DND-41 (cell line): Measurements from ENCODE around the gene NUCB1.
"Not testable (repeated sequence)": the region's sequence is repeated elsewhere in the genome, so short reads cannot be mapped to it uniquely, and the experiment has no call there.

Experiments
- ATAC-seq: fragments of 200-7000 bp; cut with Tn5 transposase; 3 replicates; pipeline ENCODE4 v1.9.1; 2021; ENCODE audit warnings: low read depth; ENCODE audit not compliant: insufficient read depth
- DNase-seq: peaks from one replicate; pipeline ENCODE4 v3.0.0-alpha.2; 2020
- H2AFZ ChIP-seq: 2 replicates; pipeline ENCODE4 v1.6.0; 2012; ENCODE audit warnings: low read depth, low read length
- H3K27ac ChIP-seq: 2 replicates; pipeline ENCODE4 v1.5.1; 2012; ENCODE audit warnings: low read length, inconsistent platforms
- H3K27me3 ChIP-seq: fragments of 200-600 bp; sonication (generic); 2 replicates; pipeline ENCODE4 v1.6.0; 2012; ENCODE audit warnings: low read length, mild to moderate bottlenecking, inconsistent platforms; ENCODE audit not compliant: insufficient read depth, poor library complexity
- H3K36me3 ChIP-seq: 2 replicates; pipeline ENCODE4 v1.5.1; 2012; ENCODE audit warnings: low read length, inconsistent platforms; ENCODE audit not compliant: insufficient read depth
- H3K4me1 ChIP-seq: 2 replicates; pipeline ENCODE4 v1.5.1; 2012; ENCODE audit warnings: mild to moderate bottlenecking, low read length; ENCODE audit not compliant: insufficient read depth
- H3K4me2 ChIP-seq: 2 replicates; pipeline ENCODE4 v1.6.0; 2012; ENCODE audit warnings: mild to moderate bottlenecking, moderate library complexity, low read length, inconsistent platforms; ENCODE audit not compliant: insufficient read depth
- H3K4me3 ChIP-seq, 2 experiments: fragments of 200-600 bp in 1 of 2; shearing (Covaris generic) in 1 of 2; 2 replicates each; pipeline ENCODE4 v1.5.1; 2012 to 2016; ENCODE audit warnings: inconsistent platforms in 2 of 2, low read length in 2 of 2, mild to moderate bottlenecking in 2 of 2, low read depth in 1 of 2, moderate library complexity in 1 of 2
- H3K79me2 ChIP-seq: 2 replicates; pipeline ENCODE4 v1.6.0; 2012; ENCODE audit warnings: low read length, inconsistent platforms; ENCODE audit not compliant: insufficient read depth
- H3K9ac ChIP-seq: 2 replicates; pipeline ENCODE4 v1.6.0; 2012; ENCODE audit warnings: low read depth, mild to moderate bottlenecking, inconsistent platforms, low read length, moderate library complexity
- H3K9me3 ChIP-seq: 2 replicates; pipeline ENCODE4 v1.5.1; 2012; ENCODE audit warnings: low read length, moderate library complexity, mild to moderate bottlenecking, inconsistent platforms; ENCODE audit not compliant: insufficient read depth, severe bottlenecking
- H4K20me1 ChIP-seq: 2 replicates; pipeline ENCODE4 v1.6.0; 2012; ENCODE audit warnings: low read length; ENCODE audit not compliant: insufficient read depth
- CTCF ChIP-seq: IDR thresholded peaks from 2 replicates; pipeline ENCODE4 v1.5.1; 2012; ENCODE audit warnings: borderline replicate concordance, low read length, moderate library complexity, mild to moderate bottlenecking; ENCODE audit not compliant: poor library complexity, severe bottlenecking; ENCODE audit errors: extremely low read depth
- EZH2 ChIP-seq: IDR thresholded peaks from 3 replicates; pipeline ENCODE4 v1.6.1; 2012; ENCODE audit warnings: borderline replicate concordance, low read depth, mild to moderate bottlenecking, moderate library complexity, low read length, inconsistent platforms; ENCODE audit not compliant: severe bottlenecking

The NUCB1 gene

GRCh38 chr19:48906324-48906723 is 6.2 kb downstream of the NUCB1 start:
- Histone ChIP-seq H2AFZ (no peak overlapping the region), H3K36me3 (peaks cover 76% of the 10 kb centered on the region), H3K27me3 (no peaks in the 10 kb centered on the region), H3K9me3 (no peaks in the 10 kb centered on the region), H3K4me1 (peaks cover 13% of the 10 kb centered on the region), H4K20me1 (peaks cover 4% of the 10 kb centered on the region; the same call in 1 of the 2 replicates), H3K9ac (no peak overlapping the region), H3K27ac (no peak overlapping the region), H3K79me2 (peaks cover 33% of the 10 kb centered on the region), H3K4me2 (no peak overlapping the region), H3K4me3 (no peak overlapping the region)
- DNase-seq (no peak), ATAC-seq (no peak)
- TF ChIP-seq EZH2 (no peak), CTCF (no peak)

GRCh38 chr19:48907671-48908070 is 7.6 kb downstream of the NUCB1 start:
- no peak overlapping the region for H3K4me2 ChIP-seq
- H3K4me1 ChIP-seq: peaks cover under 1% of the 10 kb centered on the region
- no peaks in the 10 kb centered on the region for H3K27me3 ChIP-seq
- H2AFZ ChIP-seq: no peak overlapping the region
- no peaks in the 10 kb centered on the region for H3K9me3 ChIP-seq
- TF ChIP-seq CTCF: no peak
- TF ChIP-seq EZH2: no peak
- peaks cover 4% of the 10 kb centered on the region; the same call in 1 of the 2 replicates for H4K20me1 ChIP-seq
- ATAC-seq (no peak), DNase-seq (no peak)
- H3K27ac ChIP-seq: no peak overlapping the region
- H3K9ac ChIP-seq: no peak overlapping the region
- no peak overlapping the region for H3K4me3 ChIP-seq
- peaks cover 79% of the 10 kb centered on the region for H3K36me3 ChIP-seq
- peaks cover 21% of the 10 kb centered on the region for H3K79me2 ChIP-seq

GRCh38 chr19:48909424-48910077 is 9.4 kb downstream of the NUCB1 start:
- H2AFZ ChIP-seq, H3K9me3 ChIP-seq, H3K4me1 ChIP-seq, H3K4me2 ChIP-seq, H3K4me3 ChIP-seq, ATAC-seq, DNase-seq, H3K9ac ChIP-seq, H4K20me1 ChIP-seq, H3K27me3 ChIP-seq, H3K79me2 ChIP-seq, H3K27ac ChIP-seq: not testable (repeated sequence)
- H3K36me3 ChIP-seq: peaks cover 88% of the 10 kb centered on the region

- TF ChIP-seq CTCF (no peak), EZH2 (no peak)
- DNase-seq: no peak
Observed at GRCh38 chr19:48910803-48911202, 10.7 kb downstream of the NUCB1 start.

More at GRCh38 chr19:48910803-48911202, 10.7 kb downstream of the NUCB1 start:
- Histone ChIP-seq H3K4me1 (no peaks in the 10 kb centered on the region), H3K79me2 (no peaks in the 10 kb centered on the region), H3K4me2 (no peak overlapping the region), H3K9me3 (no peaks in the 10 kb centered on the region), H3K4me3 (no peak overlapping the region), H3K9ac (no peak overlapping the region), H3K27ac (no peak overlapping the region), H4K20me1 (0 out of 2 replicates have a peak, but pooled peaks cover 5% of the 10 kb centered on the region), H3K36me3 (peaks cover 82% of the 10 kb centered on the region), H2AFZ (no peak overlapping the region), H3K27me3 (no peaks in the 10 kb centered on the region)
- no peak for ATAC-seq
